Measurements from ENCODE around the gene MINK1. TPM values are rescaled to one million over a fixed set of nuclear protein-coding genes. Genes with fewer than 3 reads are reported as not detected.

Gene MINK1
- total RNA-seq, 4 donors from 2014 or later: 128 to 406 (median 181) TPM

DNA sequence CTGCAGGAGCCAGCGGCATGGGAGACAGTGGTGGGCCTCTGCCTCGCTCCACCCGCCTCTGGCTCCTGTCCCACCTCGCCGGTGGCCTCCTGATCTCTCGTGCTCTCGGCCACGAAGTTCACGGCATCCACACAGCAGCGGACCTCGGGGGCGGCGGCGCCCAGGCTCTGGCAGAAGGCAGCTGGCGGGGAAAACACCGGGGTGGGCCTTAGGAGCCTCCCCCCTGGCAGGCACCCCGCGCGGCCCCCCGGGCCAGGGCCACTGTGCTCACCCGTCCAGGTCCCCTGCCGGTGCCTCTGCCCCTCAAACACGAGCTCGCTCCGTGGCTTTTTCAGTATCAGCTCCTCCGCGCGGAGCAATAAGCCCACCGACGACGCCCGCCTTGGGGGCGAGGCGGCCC is 65.8 kb downstream of the MINK1 start:
- in situ Hi-C loops (cut with MboI; ENCODE audit: low pct_ligation_motif_present in 1 of 4, low pct_unique_long_range_greater_than_20kb in 1 of 4, low sequenced_read_pairs in 3 of 4): loop anchor here in 2 of 4 donors (25.0 kb wide), 1 partner anchor 112 kb away; the partner anchor contains the start of genes GLTPD2 (in 2 of the 2), PSMB6 (in 2 of the 2) and VMO1 (in 2 of the 2)
- Histone ChIP-seq H3K36me3 (peaks cover 0 to 19% (median 7%) of the 10 kb centered on the region in 4 donors), H3K9me3 (no peaks in the 10 kb centered on the region), H3K4me3 (peak overlapping the region; percentile 19 to 55 (median 34)), H3K27ac (peak overlapping the region in 3 of 4 donors; percentile 6 to 18 (median 11)), H3K27me3 (peaks cover 15% of the 10 kb centered on the region), H3K4me1 (peaks cover 0 to 39% (median 24%) of the 10 kb centered on the region in 4 donors)
- WGBS, 2 donors (ENCODE audit: low coverage in 1 of 2): 4% methylated on average over 12 of the region's 34 CpGs; no CpG with 5 or more reads in 1 of the 2 donors
- TF ChIP-seq EP300 (IDR thresholded peaks at IDR 0.05; ENCODE audit: low read depth) (no peak), POLR2A (IDR thresholded peaks at IDR 0.05) (no peak), POLR2AphosphoS5 (IDR thresholded peaks at IDR 0.05) (no peak)
- TF ChIP-seq, protein P1, sequence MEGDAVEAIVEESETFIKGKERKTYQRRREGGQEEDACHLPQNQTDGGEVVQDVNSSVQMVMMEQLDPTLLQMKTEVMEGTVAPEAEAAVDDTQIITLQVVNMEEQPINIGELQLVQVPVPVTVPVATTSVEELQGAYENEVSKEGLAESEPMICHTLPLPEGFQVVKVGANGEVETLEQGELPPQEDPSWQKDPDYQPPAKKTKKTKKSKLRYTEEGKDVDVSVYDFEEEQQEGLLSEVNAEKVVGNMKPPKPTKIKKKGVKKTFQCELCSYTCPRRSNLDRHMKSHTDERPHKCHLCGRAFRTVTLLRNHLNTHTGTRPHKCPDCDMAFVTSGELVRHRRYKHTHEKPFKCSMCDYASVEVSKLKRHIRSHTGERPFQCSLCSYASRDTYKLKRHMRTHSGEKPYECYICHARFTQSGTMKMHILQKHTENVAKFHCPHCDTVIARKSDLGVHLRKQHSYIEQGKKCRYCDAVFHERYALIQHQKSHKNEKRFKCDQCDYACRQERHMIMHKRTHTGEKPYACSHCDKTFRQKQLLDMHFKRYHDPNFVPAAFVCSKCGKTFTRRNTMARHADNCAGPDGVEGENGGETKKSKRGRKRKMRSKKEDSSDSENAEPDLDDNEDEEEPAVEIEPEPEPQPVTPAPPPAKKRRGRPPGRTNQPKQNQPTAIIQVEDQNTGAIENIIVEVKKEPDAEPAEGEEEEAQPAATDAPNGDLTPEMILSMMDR (IDR thresholded peaks at IDR 0.05): no peak
- intact Hi-C loops (cut with DNase I; ENCODE audit: low total_unique reads): loop anchor here (10.0 kb wide), 1 partner anchor 164 kb away; the partner anchor contains the start of genes CXCL16, MED11 and ZMYND15
- no peak for DNase-seq

GRCh38 chr17:4899341-4900230 is 66.4 kb downstream of the MINK1 start, which contains the start of gene C17orf107:
C17orf107 (plus strand) TSS chr17:4899536; CDS start chr17:4899763, 227 bp downstream.
- H3K27ac ChIP-seq: peak within 1 kb of the TSS in 3 of 4 donors; percentile 8 to 18 (median 11)
- peak; percentile 90 for DNase-seq
- in situ Hi-C loops (cut with MboI; ENCODE audit: low pct_ligation_motif_present in 1 of 4, low pct_unique_long_range_greater_than_20kb in 1 of 4, low sequenced_read_pairs in 3 of 4): loop anchor here (25.0 kb wide), 2 partner anchors 112 to 163 kb away; partner anchors contain the start of genes GLTPD2 (in 2 of the 4), PSMB6 (in 2 of the 4) and VMO1 (in 2 of the 4)

GRCh38 chr17:4900231-4901107 is 67.3 kb downstream of the MINK1 start:
- intact Hi-C loops (cut with DNase I; ENCODE audit: low total_unique reads) (no loop called here), in situ Hi-C loops (cut with MboI; ENCODE audit: low pct_ligation_motif_present in 1 of 4, low pct_unique_long_range_greater_than_20kb in 1 of 4, low sequenced_read_pairs in 3 of 4) (loop anchor here in 2 of 4 donors (25.0 kb wide), 1 partner anchor 162 kb away; no protein-coding TSS in a partner anchor)
- TF ChIP-seq, protein P1 (IDR thresholded peaks at IDR 0.05): no peak
- TF ChIP-seq POLR2A (IDR thresholded peaks at IDR 0.05) (no peak), POLR2AphosphoS5 (IDR thresholded peaks at IDR 0.05) (no peak), EP300 (IDR thresholded peaks at IDR 0.05; ENCODE audit: low read depth) (no peak)
- H3K27ac ChIP-seq: peak overlapping the region in 1 of 4 donors; percentile 8
- WGBS, 2 donors (ENCODE audit: low coverage in 1 of 2): 40% methylated on average over 53 of the region's 65 CpGs; no CpG with 5 or more reads in 1 of the 2 donors
- H3K4me3 ChIP-seq: peak overlapping the region in 2 of 4 donors; percentile 37 to 55
- H3K9me3 ChIP-seq: no peaks in the 10 kb centered on the region
- peak; percentile 56 for DNase-seq
- peaks cover 0 to 39% (median 24%) of the 10 kb centered on the region in 4 donors for H3K4me1 ChIP-seq
- peaks cover 15% of the 10 kb centered on the region for H3K27me3 ChIP-seq
- H3K36me3 ChIP-seq: peaks cover 0 to 5% (median 0%) of the 10 kb centered on the region in 4 donors

More at GRCh38 chr17:4899341-4900230, 66.4 kb downstream of the MINK1 start, which contains the start of gene C17orf107:
- WGBS, 2 donors (ENCODE audit: low coverage in 1 of 2): 0 to 9% methylated on average over 4 to 60 of the region's 60 CpGs
- Histone ChIP-seq H3K9me3 (no peaks in the 10 kb centered on the region), H3K27me3 (peaks cover 15% of the 10 kb centered on the region), H3K4me1 (peaks cover 0 to 39% (median 24%) of the 10 kb centered on the region in 4 donors), H3K36me3 (peaks cover 0 to 13% (median 4%) of the 10 kb centered on the region in 4 donors), H3K4me3 (peak within 1 kb of the TSS; percentile 19 to 55 (median 34))
- TF ChIP-seq EP300 (IDR thresholded peaks at IDR 0.05; ENCODE audit: low read depth) (no peak), POLR2AphosphoS5 (IDR thresholded peaks at IDR 0.05) (peak; percentile 12 to 44 (median 34)), POLR2A (IDR thresholded peaks at IDR 0.05) (peak; percentile 13)
- TF ChIP-seq, protein P1 (IDR thresholded peaks at IDR 0.05): no peak
- intact Hi-C loops (cut with DNase I; ENCODE audit: low total_unique reads): loop anchor here (10.0 kb wide), 1 partner anchor 165 kb away; the partner anchor contains the start of genes CXCL16, MED11 and ZMYND15

Measured in transverse colon (tissue), 4 donors.